Cortex of kidney (tissue), 1 donor: Measurements from ENCODE around the gene TSEN54.

Experiments used
- DNase-seq: peaks from one replicate; lab custom pipeline; 2025; lab: John Stamatoyannopoulos, UW

Gene TSEN54

GRCh38 chr17:75544250-75544649 lies 27.9 kb downstream of the TSEN54 start:
- DNase-seq = no peak

GRCh38 chr17:75546181-75546580 lies 29.9 kb downstream of the TSEN54 start:
- DNase-seq = no peak

GRCh38 chr17:75547091-75547490 lies 30.8 kb downstream of the TSEN54 start:
- no peak for DNase-seq

- no peak for DNase-seq
Observed at GRCh38 chr17:75548813-75549212, 32.5 kb downstream of the TSEN54 start.

- DNase-seq = no peak
Observed at GRCh38 chr17:75549246-75550138, 33.2 kb downstream of the TSEN54 start.

- no peak for DNase-seq
Observed at GRCh38 chr17:75550139-75550465, 33.8 kb downstream of the TSEN54 start.

- DNase-seq = no peak
Observed at GRCh38 chr17:75551266-75551665, 34.9 kb downstream of the TSEN54 start.

- no peak for DNase-seq
Observed at GRCh38 chr17:75552425-75553294, 36.3 kb downstream of the TSEN54 start.

GRCh38 chr17:75553295-75554110 lies 37.2 kb downstream of the TSEN54 start:
- no peak for DNase-seq

GRCh38 chr17:75555679-75556153 lies 39.4 kb downstream of the TSEN54 start:
- DNase-seq = no peak

- DNase-seq = no peak
Observed at GRCh38 chr17:75557075-75557851, 40.9 kb downstream of the TSEN54 start.

GRCh38 chr17:75557852-75558665 lies 41.7 kb downstream of the TSEN54 start:
- no peak for DNase-seq

GRCh38 chr17:75558666-75559530 lies 42.6 kb downstream of the TSEN54 start:
- DNase-seq = no peak

GRCh38 chr17:75559958-75560533 lies 43.7 kb downstream of the TSEN54 start:
- DNase-seq = no peak

- no peak for DNase-seq
Observed at GRCh38 chr17:75561927-75562603, 45.7 kb downstream of the TSEN54 start.

GRCh38 chr17:75563063-75563758 lies 46.9 kb downstream of the TSEN54 start:
- no peak for DNase-seq

GRCh38 chr17:75564195-75564594 lies 47.9 kb downstream of the TSEN54 start:
- no peak for DNase-seq

GRCh38 chr17:75565066-75565465 lies 48.7 kb downstream of the TSEN54 start:
- DNase-seq = no peak
